K562 (cell line): ENCODE results near the gene MPZL1. TPM values are rescaled to one million over a fixed set of nuclear protein-coding genes. Genes with fewer than 3 reads are reported as not detected.

Experiments used
- ETV5 ChIP-seq: sonication (generic); formaldehyde crosslinking; IDR thresholded peaks from 2 replicates; pipeline ENCODE4 v1.4.0; 2020; ENCODE audit warnings: low read depth, mild to moderate bottlenecking, missing genetic modification reagents
- KDM2B ChIP-seq: fragments of 250-450 bp; sonication (Bioruptor Pico); IDR thresholded peaks from 2 replicates; pipeline ENCODE4 v1.8.0; 2021; ENCODE audit warnings: mild to moderate bottlenecking, moderate library complexity
- MCM3 ChIP-seq: fragments of 450-650 bp; IDR thresholded peaks from 2 replicates; pipeline ENCODE4 v1.6.1; 2016
- NCOA6 ChIP-seq: fragments of 450-650 bp; IDR thresholded peaks from 2 replicates; pipeline ENCODE4 v1.6.1; 2017; ENCODE audit warnings: mild to moderate bottlenecking
- NFRKB ChIP-seq: fragments of 450-650 bp; IDR thresholded peaks from 2 replicates; pipeline ENCODE4 v1.6.1; 2016; ENCODE audit warnings: low read depth
- NR2C1 ChIP-seq, 2 experiments: fragments of 450-650 bp; IDR thresholded peaks; 2 replicates each; pipeline ENCODE4 v1.6.1; 2017; ENCODE audit warnings: mild to moderate bottlenecking in 2 of 2, antibody characterized with exemption in 1 of 2, inconsistent platforms in 1 of 2, missing compliant biosample characterization in 1 of 2, missing genetic modification characterization in 1 of 2
- NR3C1 ChIP-seq: sonication (generic); formaldehyde crosslinking; IDR thresholded peaks from 2 replicates; pipeline ENCODE4 v1.8.1; 2022; ENCODE audit warnings: missing genetic modification reagents
- PTTG1 ChIP-seq: fragments of 450-650 bp; IDR thresholded peaks from 2 replicates; pipeline ENCODE4 v1.6.1; 2016; ENCODE audit warnings: low read depth, mild to moderate bottlenecking, missing genetic modification characterization, missing compliant biosample characterization
- RB1 ChIP-seq: fragments of 450-650 bp; IDR thresholded peaks from 2 replicates; pipeline ENCODE4 v1.6.1; 2017; ENCODE audit warnings: low read depth, mild to moderate bottlenecking
- RHOXF2B ChIP-seq: fragments of 250-450 bp; sonication (Bioruptor Pico); conservative IDR thresholded peaks from 2 replicates; pipeline ENCODE4 v1.5.1; 2021
- SMAD3 ChIP-seq: fragments of 450-650 bp; formaldehyde crosslinking; conservative IDR thresholded peaks from 2 replicates; pipeline ENCODE4 v1.4.0; 2020; ENCODE audit warnings: mild to moderate bottlenecking
- SPI1 ChIP-seq: IDR thresholded peaks from 2 replicates; pipeline ENCODE4 v1.6.1; 2011; ENCODE audit warnings: low read depth, low read length, control low read depth, borderline replicate concordance
- ZNF175 ChIP-seq: fragments of 200-800 bp; sonication (Bioruptor generic); IDR thresholded peaks from 2 replicates; pipeline ENCODE4 v1.6.1; 2016; ENCODE audit warnings: low read depth, mild to moderate bottlenecking, missing genetic modification characterization, missing compliant biosample characterization
- ZNF212 ChIP-seq: fragments of 450-650 bp; formaldehyde crosslinking; IDR thresholded peaks from 2 replicates; pipeline ENCODE4 v1.4.0; 2020; ENCODE audit warnings: mild to moderate bottlenecking
- ZNF282 ChIP-seq: sonication (generic); formaldehyde crosslinking; IDR thresholded peaks from 2 replicates; pipeline ENCODE4 v1.8.1; 2023; ENCODE audit warnings: missing genetic modification reagents
- ZNF384 ChIP-seq: IDR thresholded peaks from 2 replicates; pipeline ENCODE4 v1.6.1; 2012; ENCODE audit warnings: low read depth, low read length, improper control_type of control experiment
- ZNF436 ChIP-seq: fragments of 250-450, 450-650 bp; sonication (Bioruptor Pico); formaldehyde crosslinking; IDR thresholded peaks from 2 replicates; pipeline ENCODE4 v1.7.0; 2020; ENCODE audit warnings: mild to moderate bottlenecking
- ZNF75A ChIP-seq: fragments of 450-650 bp; formaldehyde crosslinking; IDR thresholded peaks from 2 replicates; pipeline ENCODE4 v1.4.0; 2020; ENCODE audit warnings: mild to moderate bottlenecking
- polyA plus RNA-seq, 8 experiments: library from polyadenylated mRNA; depleted of rRNA in 4 of 8; stranded (reverse) in 5 of 8; unstranded in 3 of 8; fragments of >200 nt; fragmentation: Nextera tagmentation in 2 of 8; fragmentation: Illumina TruSeq in 1 of 8; extraction: Ambion mirVana in 2 of 8; extraction: Trizol in 1 of 8; gene quantifications; 2 replicates each; pipeline versions ENCODE4 v1.2.1 to v1.2.3, GENCODE V29; 2011 to 2014; ENCODE audit warnings: inconsistent platforms in 1 of 8, missing spikeins in 1 of 8
- total RNA-seq, 7 experiments: library from RNA; depleted of rRNA in 6 of 7; stranded (reverse); fragments of >200 nt in 6 of 7; fragmentation: Illumina TruSeq in 2 of 7; extraction: Trizol in 2 of 7; gene quantifications; 2 replicates each; pipeline versions ENCODE4 v1.2.1 to v1.2.3, GENCODE V29; 2011 to 2021; ENCODE audit warnings: low replicate concordance in 1 of 7
- TF ChIP-seq, protein P1 (sequence below): IDR thresholded peaks from 2 replicates; pipeline ENCODE4 v1.6.1; 2012; ENCODE audit warnings: low read depth, low read length, improper control_type of control experiment, borderline replicate concordance
- TF ChIP-seq, protein P2 (sequence below): IDR thresholded peaks from 2 replicates; pipeline ENCODE4 v1.6.1; 2016; ENCODE audit warnings: missing genetic modification characterization, missing compliant biosample characterization
- TF ChIP-seq, protein P3 (sequence below): sonication (generic); formaldehyde crosslinking; IDR thresholded peaks from 2 replicates; pipeline ENCODE4 v1.8.0; 2022; ENCODE audit warnings: mild to moderate bottlenecking, missing genetic modification reagents, borderline replicate concordance
- TF ChIP-seq, protein P4 (sequence below): fragments of 450-650 bp; IDR thresholded peaks from 2 replicates; pipeline ENCODE4 v1.6.1; 2017; ENCODE audit warnings: mild to moderate bottlenecking, moderate library complexity

Gene MPZL1
- total and polyA plus RNA-seq, 9 of the 15 experiments (the other 6 are each of a cell fraction or from before 2014, with no cell fraction given) = 14.5 to 153 (median 66.5) TPM

DNA sequence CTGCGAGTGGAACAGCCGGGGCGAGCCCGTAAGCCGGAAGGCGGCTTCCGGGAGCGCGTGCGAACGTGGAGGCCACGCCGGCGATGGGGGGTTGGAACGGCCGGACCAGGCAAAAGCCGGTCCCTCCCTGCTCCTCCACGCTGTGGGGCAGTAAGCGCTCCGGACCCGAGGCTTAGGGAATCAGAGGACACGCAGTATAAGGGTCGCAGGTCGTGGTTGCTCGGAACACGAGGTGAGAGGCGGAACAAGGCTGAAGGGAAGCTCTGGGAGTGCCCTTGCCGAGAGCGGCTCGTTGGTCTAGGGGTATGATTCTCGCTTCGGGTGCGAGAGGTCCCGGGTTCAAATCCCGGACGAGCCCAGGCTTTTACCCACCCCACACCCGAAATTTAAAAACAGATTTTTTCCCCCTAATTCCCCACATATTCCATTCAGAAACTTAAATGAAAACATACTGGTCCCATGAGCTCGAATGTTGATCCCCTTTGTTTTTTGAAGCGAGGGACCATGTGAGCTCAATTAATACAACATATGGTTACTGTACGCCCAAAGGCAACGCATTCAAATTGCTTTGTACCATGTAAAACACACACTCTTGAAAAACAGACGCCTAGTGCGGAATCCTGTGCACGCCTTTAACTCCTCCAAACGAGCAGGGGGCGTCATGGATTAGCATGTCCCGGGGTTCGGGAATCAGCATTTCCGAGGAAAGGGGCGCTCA, 7.2 kb upstream of the MPZL1 start (continued):
- TF ChIP-seq SPI1 (no peak), RB1 (peak; percentile 94; the same call in 1 of the 2 replicates), ETV5 (CRISPR knock-in tag) (peak; percentile 99), ZNF384 (no peak; the same call in none of the 2 replicates), KDM2B (no peak), ZNF175 (CRISPR knock-in tag) (no peak; the same call in 1 of the 2 replicates), NCOA6 (no peak), SMAD3 (peak; percentile 80), RHOXF2B (CRISPR knock-in tag) (no peak), ZNF282 (CRISPR knock-in tag) (peak; percentile 67; the same call in 1 of the 2 replicates), ZNF436 (CRISPR knock-in tag) (peak; percentile 69; the same call in 1 of the 2 replicates), NR2C1 (IDR thresholded peaks at IDR 0.05) (peak; percentile 66), NR2C1 (tag; IDR thresholded peaks at IDR 0.05) (peak; percentile 70), ZNF75A (CRISPR knock-in tag) (peak; percentile 64; the same call in 1 of the 2 replicates), ZNF212 (CRISPR knock-in tag) (peak; percentile 93), MCM3 (no peak), NFRKB (peak; percentile 83), NR3C1 (CRISPR knock-in tag) (peak; percentile 68; the same call in 1 of the 2 replicates), PTTG1 (tag) (no peak)
- TF ChIP-seq, protein P1, sequence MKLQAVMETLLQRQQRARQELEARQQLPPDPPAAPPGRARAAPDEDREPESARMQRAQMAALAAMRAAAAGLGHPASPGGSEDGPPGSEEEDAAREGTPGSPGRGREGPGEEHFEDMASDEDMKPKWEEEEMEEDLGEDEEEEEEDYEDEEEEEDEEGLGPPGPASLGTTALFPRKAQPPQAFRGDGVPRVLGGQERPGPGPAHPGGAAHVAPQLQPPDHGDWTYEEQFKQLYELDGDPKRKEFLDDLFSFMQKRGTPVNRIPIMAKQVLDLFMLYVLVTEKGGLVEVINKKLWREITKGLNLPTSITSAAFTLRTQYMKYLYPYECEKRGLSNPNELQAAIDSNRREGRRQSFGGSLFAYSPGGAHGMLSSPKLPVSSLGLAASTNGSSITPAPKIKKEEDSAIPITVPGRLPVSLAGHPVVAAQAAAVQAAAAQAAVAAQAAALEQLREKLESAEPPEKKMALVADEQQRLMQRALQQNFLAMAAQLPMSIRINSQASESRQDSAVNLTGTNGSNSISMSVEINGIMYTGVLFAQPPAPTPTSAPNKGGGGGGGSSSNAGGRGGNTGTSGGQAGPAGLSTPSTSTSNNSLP = no peak
- TF ChIP-seq, protein P2, sequence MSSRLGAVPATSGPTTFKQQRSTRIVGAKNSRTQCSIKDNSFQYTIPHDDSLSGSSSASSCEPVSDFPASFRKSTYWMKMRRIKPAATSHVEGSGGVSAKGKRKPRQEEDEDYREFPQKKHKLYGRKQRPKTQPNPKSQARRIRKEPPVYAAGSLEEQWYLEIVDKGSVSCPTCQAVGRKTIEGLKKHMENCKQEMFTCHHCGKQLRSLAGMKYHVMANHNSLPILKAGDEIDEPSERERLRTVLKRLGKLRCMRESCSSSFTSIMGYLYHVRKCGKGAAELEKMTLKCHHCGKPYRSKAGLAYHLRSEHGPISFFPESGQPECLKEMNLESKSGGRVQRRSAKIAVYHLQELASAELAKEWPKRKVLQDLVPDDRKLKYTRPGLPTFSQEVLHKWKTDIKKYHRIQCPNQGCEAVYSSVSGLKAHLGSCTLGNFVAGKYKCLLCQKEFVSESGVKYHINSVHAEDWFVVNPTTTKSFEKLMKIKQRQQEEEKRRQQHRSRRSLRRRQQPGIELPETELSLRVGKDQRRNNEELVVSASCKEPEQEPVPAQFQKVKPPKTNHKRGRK (tag) = no peak
- TF ChIP-seq, protein P3, sequence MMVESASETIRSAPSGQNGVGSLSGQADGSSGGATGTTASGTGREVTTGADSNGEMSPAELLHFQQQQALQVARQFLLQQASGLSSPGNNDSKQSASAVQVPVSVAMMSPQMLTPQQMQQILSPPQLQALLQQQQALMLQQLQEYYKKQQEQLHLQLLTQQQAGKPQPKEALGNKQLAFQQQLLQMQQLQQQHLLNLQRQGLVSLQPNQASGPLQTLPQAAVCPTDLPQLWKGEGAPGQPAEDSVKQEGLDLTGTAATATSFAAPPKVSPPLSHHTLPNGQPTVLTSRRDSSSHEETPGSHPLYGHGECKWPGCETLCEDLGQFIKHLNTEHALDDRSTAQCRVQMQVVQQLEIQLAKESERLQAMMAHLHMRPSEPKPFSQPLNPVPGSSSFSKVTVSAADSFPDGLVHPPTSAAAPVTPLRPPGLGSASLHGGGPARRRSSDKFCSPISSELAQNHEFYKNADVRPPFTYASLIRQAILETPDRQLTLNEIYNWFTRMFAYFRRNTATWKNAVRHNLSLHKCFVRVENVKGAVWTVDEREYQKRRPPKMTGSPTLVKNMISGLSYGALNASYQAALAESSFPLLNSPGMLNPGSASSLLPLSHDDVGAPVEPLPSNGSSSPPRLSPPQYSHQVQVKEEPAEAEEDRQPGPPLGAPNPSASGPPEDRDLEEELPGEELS (CRISPR knock-in tag) = peak; percentile 77; the same call in 1 of the 2 replicates
- TF ChIP-seq, protein P4, sequence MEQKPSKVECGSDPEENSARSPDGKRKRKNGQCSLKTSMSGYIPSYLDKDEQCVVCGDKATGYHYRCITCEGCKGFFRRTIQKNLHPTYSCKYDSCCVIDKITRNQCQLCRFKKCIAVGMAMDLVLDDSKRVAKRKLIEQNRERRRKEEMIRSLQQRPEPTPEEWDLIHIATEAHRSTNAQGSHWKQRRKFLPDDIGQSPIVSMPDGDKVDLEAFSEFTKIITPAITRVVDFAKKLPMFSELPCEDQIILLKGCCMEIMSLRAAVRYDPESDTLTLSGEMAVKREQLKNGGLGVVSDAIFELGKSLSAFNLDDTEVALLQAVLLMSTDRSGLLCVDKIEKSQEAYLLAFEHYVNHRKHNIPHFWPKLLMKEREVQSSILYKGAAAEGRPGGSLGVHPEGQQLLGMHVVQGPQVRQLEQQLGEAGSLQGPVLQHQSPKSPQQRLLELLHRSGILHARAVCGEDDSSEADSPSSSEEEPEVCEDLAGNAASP = no peak
